ENCODE measurements around the gene HSPA12B. TPM values are rescaled to one million over a fixed set of nuclear protein-coding genes. Genes with fewer than 3 reads are reported as not detected.
A peak's percentile ranks its signal among the peaks of the same experiment; 100 is the strongest.

Gene HSPA12B
- total RNA-seq, 1 donor from 2014 or later = 20.4 TPM

- DNase-seq (ENCODE audit: low spot score) (no peak), ATAC-seq (no peak)
- intact Hi-C loops (cut with DNase I) = no loop called here
These were observed 10.6 kb upstream of the HSPA12B start for GRCh38 chr20:3721912-3722311.

GRCh38 chr20:3723284-3723683 lies 9.2 kb upstream of the HSPA12B start:
- intact Hi-C loops (cut with DNase I) = no loop called here
- ATAC-seq = no peak
- DNase-seq (ENCODE audit: low spot score) = no peak

- intact Hi-C loops (cut with DNase I) = no loop called here
- ATAC-seq (no peak), DNase-seq (ENCODE audit: low spot score) (no peak)
These were observed 8.1 kb upstream of the HSPA12B start for GRCh38 chr20:3724356-3724755.

GRCh38 chr20:3727401-3728021 lies 5.0 kb upstream of the HSPA12B start:
- DNase-seq (ENCODE audit: low spot score) = no peak

GRCh38 chr20:3728354-3728753 lies 4.1 kb upstream of the HSPA12B start:
- intact Hi-C loops (cut with DNase I) = no loop called here
- DNase-seq (ENCODE audit: low spot score) = no peak
- ATAC-seq = no peak

More at GRCh38 chr20:3727401-3728021, 5.0 kb upstream of the HSPA12B start:
- intact Hi-C loops (cut with DNase I) = no loop called here
- ATAC-seq = peak; percentile 87

- ATAC-seq = no peak
- DNase-seq (ENCODE audit: low spot score) = no peak
- intact Hi-C loops (cut with DNase I) = no loop called here
These were observed 3.6 kb upstream of the HSPA12B start for GRCh38 chr20:3728876-3729275.

- no peak for DNase-seq (ENCODE audit: low spot score)
- no peak for ATAC-seq
- intact Hi-C loops (cut with DNase I) = no loop called here
These were observed 3.1 kb upstream of the HSPA12B start for GRCh38 chr20:3729378-3729777.

GRCh38 chr20:3729811-3730540 lies 2.5 kb upstream of the HSPA12B start:
- intact Hi-C loops (cut with DNase I) = no loop called here
- ATAC-seq (no peak), DNase-seq (ENCODE audit: low spot score) (no peak)

GRCh38 chr20:3730803-3731672 lies 1.4 kb upstream of the HSPA12B start:
- DNase-seq (ENCODE audit: low spot score) = no peak
- no peak for ATAC-seq
- intact Hi-C loops (cut with DNase I) = no loop called here

- ATAC-seq = no peak
- intact Hi-C loops (cut with DNase I) = no loop called here
- DNase-seq (ENCODE audit: low spot score) = no peak
These were observed 550 bp upstream of the HSPA12B start for GRCh38 chr20:3731944-3732326.

GRCh38 chr20:3733119-3733995 lies 872 bp downstream of the HSPA12B start:
- ATAC-seq = peak; percentile 41
- DNase-seq (ENCODE audit: low spot score) = no peak
- intact Hi-C loops (cut with DNase I) = no loop called here

GRCh38 chr20:3734111-3734843 lies 1.8 kb downstream of the HSPA12B start:
- intact Hi-C loops (cut with DNase I) = no loop called here
- ATAC-seq (peak; percentile 44), DNase-seq (ENCODE audit: low spot score) (no peak)

GRCh38 chr20:3735768-3736167 lies 3.3 kb downstream of the HSPA12B start:
- intact Hi-C loops (cut with DNase I) = no loop called here
- DNase-seq (ENCODE audit: low spot score) (no peak), ATAC-seq (no peak)

- DNase-seq (ENCODE audit: low spot score) = no peak
- intact Hi-C loops (cut with DNase I) = no loop called here
- no peak for ATAC-seq
These were observed 5.9 kb downstream of the HSPA12B start for GRCh38 chr20:3738111-3739053.

- intact Hi-C loops (cut with DNase I) = no loop called here
- ATAC-seq (peak; percentile 15), DNase-seq (ENCODE audit: low spot score) (no peak)
These were observed 6.8 kb downstream of the HSPA12B start for GRCh38 chr20:3739054-3739925.

- no peak for DNase-seq (ENCODE audit: low spot score)
- no peak for ATAC-seq
- intact Hi-C loops (cut with DNase I) = no loop called here
These were observed 7.5 kb downstream of the HSPA12B start for GRCh38 chr20:3739926-3740451.
